SK-N-MC (cell line): ENCODE results near the gene WDR72.

Experiments
- EZH2 ChIP-seq: fragments of 200-600 bp; sonication (generic); IDR thresholded peaks from one replicate; pipeline ENCODE4 v1.6.1; 2017; ENCODE audit warnings: antibody characterized with exemption
- POLR2AphosphoS5 ChIP-seq: IDR thresholded peaks from 2 replicates; pipeline ENCODE4 v1.6.1; 2012; ENCODE audit warnings: mild to moderate bottlenecking, low read depth, low read length, borderline replicate concordance

- TF ChIP-seq POLR2AphosphoS5 (no peak), EZH2 (no peak)
Measured at GRCh38 chr15:53558384-53558783, 201.1 kb downstream of the WDR72 start.
